GM21390 (cell line): ENCODE measurements around the gene ZNF584.
"Not testable (repeated sequence)": the region's sequence is repeated elsewhere in the genome, so short reads cannot be mapped to it uniquely, and the experiment has no call there.

Source experiments
- ATAC-seq: cut with Tn5 transposase; IDR thresholded peaks from one replicate; pipeline ENCODE4 v1.9.1; 2021; ENCODE audit not compliant: unreplicated experiment

The ZNF584 gene

GRCh38 chr19:58403920-58404478, 4.5 kb upstream of the ZNF584 start:
- ATAC-seq: not testable (repeated sequence)

GRCh38 chr19:58406818-58407657, 1.4 kb upstream of the ZNF584 start:
- ATAC-seq: no peak

- ATAC-seq: no peak
Observed at GRCh38 chr19:58407658-58408151, 744 bp upstream of the ZNF584 start.

GRCh38 chr19:58409010-58409790, 751 bp downstream of the ZNF584 start:
- ATAC-seq: peak; percentile 12

- ATAC-seq: no peak
Observed at GRCh38 chr19:58416604-58417003, 8.2 kb downstream of the ZNF584 start.

- no peak for ATAC-seq
Observed at GRCh38 chr19:58417071-58417470, 8.6 kb downstream of the ZNF584 start.

- no peak for ATAC-seq
Observed at GRCh38 chr19:58428617-58429016, 20.2 kb downstream of the ZNF584 start.

- no peak for ATAC-seq
Observed at GRCh38 chr19:58429745-58430144, 21.3 kb downstream of the ZNF584 start.

GRCh38 chr19:58434217-58434616, 25.8 kb downstream of the ZNF584 start:
- ATAC-seq: no peak

GRCh38 chr19:58439576-58440554, 31.4 kb downstream of the ZNF584 start, which contains the start of gene ZNF132:
ZNF132 (minus strand) TSS chr19:58440153; CDS start chr19:58439821, 332 bp downstream.
- ATAC-seq: peak; percentile 93

- no peak for ATAC-seq
Observed at GRCh38 chr19:58440556-58440955, 32.1 kb downstream of the ZNF584 start.

GRCh38 chr19:58442986-58443385, 34.5 kb downstream of the ZNF584 start:
- not testable (repeated sequence) for ATAC-seq

- ATAC-seq: not testable (repeated sequence)
Observed at GRCh38 chr19:58448860-58449259, 40.4 kb downstream of the ZNF584 start.

- not testable (repeated sequence) for ATAC-seq
Observed at GRCh38 chr19:58449980-58450379, 41.5 kb downstream of the ZNF584 start.

GRCh38 chr19:58450856-58451357, 42.5 kb downstream of the ZNF584 start:
- ATAC-seq: no peak

GRCh38 chr19:58451358-58452101, 43.1 kb downstream of the ZNF584 start, which contains the start of gene ZNF324B:
ZNF324B (plus strand) TSS chr19:58451622; CDS start chr19:58453702, 2,080 bp downstream.
- peak; percentile 91 for ATAC-seq

GRCh38 chr19:58453743-58454142, 45.3 kb downstream of the ZNF584 start:
- no peak for ATAC-seq

GRCh38 chr19:58455306-58455705, 46.9 kb downstream of the ZNF584 start:
- no peak for ATAC-seq

- no peak for ATAC-seq
Observed at GRCh38 chr19:58456111-58456510, 47.7 kb downstream of the ZNF584 start.
